Progenitor cell of endocrine pancreas (in vitro differentiated cells): ENCODE results near the gene ATG4A. TPM values are rescaled to one million over a fixed set of nuclear protein-coding genes. Genes with fewer than 3 reads are reported as not detected.

Experiments used
- DNase-seq: peaks from one replicate; pipeline ENCODE4 v3.0.0; 2021; ENCODE audit warnings: low spot score; ENCODE audit not compliant: unreplicated experiment
- H3K27ac Mint-ChIP-seq: 2 replicates; pipeline ENCODE4 v1.8.0; 2021; ENCODE audit warnings: mild to moderate bottlenecking, moderate library complexity, mixed read lengths
- H3K27me3 Mint-ChIP-seq: 2 replicates; pipeline ENCODE4 v1.8.0; 2021; ENCODE audit warnings: mixed read lengths
- H3K36me3 Mint-ChIP-seq: 2 replicates; pipeline ENCODE4 v1.8.0; 2022; ENCODE audit warnings: mixed read lengths; ENCODE audit not compliant: insufficient read depth
- H3K4me1 Mint-ChIP-seq: 2 replicates; pipeline ENCODE4 v1.8.0; 2021; ENCODE audit warnings: low read depth, mixed read lengths
- H3K4me3 Mint-ChIP-seq: 2 replicates; pipeline ENCODE4 v1.8.0; 2021; ENCODE audit warnings: low read depth, mild to moderate bottlenecking, moderate library complexity, mixed read lengths
- H3K9me3 Mint-ChIP-seq: 2 replicates; pipeline ENCODE4 v1.8.0; 2021; ENCODE audit warnings: low read depth, mixed read lengths
- CTCF ChIP-seq: fragments of 200-600 bp; sonication (generic); IDR thresholded peaks from one replicate; pipeline ENCODE4 v1.5.0; 2021; ENCODE audit warnings: antibody characterized with exemption, mild to moderate bottlenecking; ENCODE audit not compliant: unreplicated experiment
- total RNA-seq: library from RNA; stranded (reverse); gene quantifications from 2 replicates; pipeline ENCODE4 v1.2.1, GENCODE V29; 2021

ATG4A gene
- total RNA-seq, 1 donor from 2014 or later: 12.6 TPM

- no peak for DNase-seq
- Mint-ChIP-seq H3K4me1 (peaks cover 11% of the 10 kb centered on the region), H3K27ac (no peak overlapping the region), H3K36me3 (peaks cover 30% of the 10 kb centered on the region), H3K9me3 (no peaks in the 10 kb centered on the region), H3K27me3 (no peaks in the 10 kb centered on the region), H3K4me3 (no peak overlapping the region)
- TF ChIP-seq CTCF: no peak
Measured at GRCh38 chrX:108059801-108060200, 31.8 kb upstream of the ATG4A start.

- no peak for TF ChIP-seq CTCF
- Mint-ChIP-seq H3K27ac (no peak overlapping the region), H3K4me3 (no peak overlapping the region), H3K4me1 (peaks cover 8% of the 10 kb centered on the region), H3K36me3 (peaks cover 26% of the 10 kb centered on the region), H3K9me3 (no peaks in the 10 kb centered on the region), H3K27me3 (peaks cover 7% of the 10 kb centered on the region)
- no peak for DNase-seq
Measured at GRCh38 chrX:108064001-108064400, 27.6 kb upstream of the ATG4A start.

- H3K4me3 Mint-ChIP-seq: no peak overlapping the region
- peaks cover 8% of the 10 kb centered on the region for H3K4me1 Mint-ChIP-seq
- H3K36me3 Mint-ChIP-seq: peaks cover 26% of the 10 kb centered on the region
- DNase-seq: no peak
- H3K27me3 Mint-ChIP-seq: peaks cover 7% of the 10 kb centered on the region
- TF ChIP-seq CTCF: no peak
- H3K27ac Mint-ChIP-seq: no peak overlapping the region
- H3K9me3 Mint-ChIP-seq: no peaks in the 10 kb centered on the region
Measured at GRCh38 chrX:108064613-108065012, 27.0 kb upstream of the ATG4A start.

- Mint-ChIP-seq H3K4me3 (no peak overlapping the region), H3K4me1 (peaks cover 10% of the 10 kb centered on the region), H3K9me3 (no peaks in the 10 kb centered on the region), H3K27ac (no peak overlapping the region), H3K36me3 (peaks cover 9% of the 10 kb centered on the region), H3K27me3 (peaks cover 7% of the 10 kb centered on the region)
- no peak for TF ChIP-seq CTCF
- no peak for DNase-seq
Measured at GRCh38 chrX:108068121-108068520, 23.5 kb upstream of the ATG4A start.

GRCh38 chrX:108070891-108071290 is 20.7 kb upstream of the ATG4A start:
- no peak overlapping the region for H3K27ac Mint-ChIP-seq
- H3K27me3 Mint-ChIP-seq: peaks cover 7% of the 10 kb centered on the region
- DNase-seq: no peak
- no peaks in the 10 kb centered on the region for H3K9me3 Mint-ChIP-seq
- TF ChIP-seq CTCF: no peak
- H3K4me3 Mint-ChIP-seq: no peak overlapping the region
- peaks cover 6% of the 10 kb centered on the region for H3K4me1 Mint-ChIP-seq
- peaks cover 9% of the 10 kb centered on the region for H3K36me3 Mint-ChIP-seq
